A673 (cell line): Measurements from ENCODE around the gene SUN1. TPM values are rescaled to one million over a fixed set of nuclear protein-coding genes. Genes with fewer than 3 reads are reported as not detected.

Experiments
- BruUV-seq: library from RNA; stranded (reverse); fragments of 400-500 nt; replicated peaks from 2 replicates; lab custom pipeline; 2021; lab: Mats Ljungman, UMichigan
- CTCF ChIA-PET: fragments of 300-600 bp; sonication (Branson Sonifier 250); formaldehyde crosslinking; loops from one replicate; lab custom pipeline; 2022; ENCODE audit warnings: antibody characterized with exemption; lab: Charles Lee
- POLR2A ChIA-PET: fragments of 300-600 bp; sonication (Branson Sonifier 250); formaldehyde crosslinking; loops from one replicate; lab custom pipeline; 2022; ENCODE audit warnings: antibody characterized with exemption; ENCODE audit not compliant: low non-redundant PET; lab: Charles Lee
- DNase-seq: peaks from one replicate; pipeline ENCODE4 v3.0.0-alpha.2; 2015; ENCODE audit warnings: low spot score
- H3K27ac ChIP-seq: fragments of 200-600 bp; sonication (generic); 2 replicates; pipeline ENCODE4 v1.5.1; 2016; ENCODE audit warnings: mixed run types, low read depth, mild to moderate bottlenecking, mixed read lengths, antibody characterized with exemption, low read length; ENCODE audit not compliant: poor library complexity, severe bottlenecking
- H3K27me3 ChIP-seq: fragments of 200-600 bp; sonication (generic); replicated peaks from 2 replicates; pipeline ENCODE4 v1.6.1; 2017; ENCODE audit warnings: mixed run types, low read depth, mild to moderate bottlenecking, mixed read lengths, antibody characterized with exemption, low read length; ENCODE audit not compliant: insufficient read depth, poor library complexity
- H3K36me3 ChIP-seq: fragments of 200-600 bp; sonication (generic); 2 replicates; pipeline ENCODE4 v1.6.1; 2016; ENCODE audit warnings: mixed run types, mild to moderate bottlenecking, mixed read lengths, antibody characterized with exemption, low read length; ENCODE audit not compliant: insufficient read depth, poor library complexity, severe bottlenecking
- H3K4me1 ChIP-seq: fragments of 200-600 bp; sonication (generic); 2 replicates; pipeline ENCODE4 v1.6.1; 2017; ENCODE audit warnings: mixed run types, mild to moderate bottlenecking, mixed read lengths, antibody characterized with exemption, low read length; ENCODE audit not compliant: insufficient read depth, poor library complexity, severe bottlenecking
- H3K4me3 ChIP-seq: fragments of 200-600 bp; sonication (generic); 2 replicates; pipeline ENCODE4 v1.5.1; 2016; ENCODE audit warnings: low read depth, mixed run types, mild to moderate bottlenecking, mixed read lengths, low read length; ENCODE audit not compliant: poor library complexity, severe bottlenecking
- H3K9me3 ChIP-seq: fragments of 200-600 bp; sonication (generic); 2 replicates; pipeline ENCODE4 v1.6.1; 2016; ENCODE audit warnings: mixed run types, low read depth, mild to moderate bottlenecking, mixed read lengths, antibody characterized with exemption, low read length; ENCODE audit not compliant: poor library complexity, severe bottlenecking
- CTCF ChIP-seq: fragments of 300-800, 200-600 bp; sonication (generic); conservative IDR thresholded peaks from 2 replicates; pipeline ENCODE4 v1.5.1; 2017; ENCODE audit warnings: low read depth, mild to moderate bottlenecking, antibody characterized with exemption, low read length, moderate library complexity, mixed read lengths
- EZH2 ChIP-seq: fragments of 200-600 bp; sonication (generic); IDR thresholded peaks from 2 replicates; pipeline ENCODE4 v1.6.1; 2017; ENCODE audit warnings: borderline replicate concordance, low read depth, mild to moderate bottlenecking, mixed read lengths, antibody characterized with exemption, low read length; ENCODE audit not compliant: poor library complexity, severe bottlenecking
- intact Hi-C: fragments of 100-400 bp; cut with micrococcal nuclease; formaldehyde crosslinking; loops from one replicate; pipeline ENCODE4 v1.10.0; 2022; ENCODE audit not compliant: unreplicated experiment
- total RNA-seq: library from RNA; stranded (reverse); gene quantifications from 2 replicates; pipeline ENCODE4 v1.2.3, GENCODE V29; 2021

SUN1 gene
- total RNA-seq, 1 experiment from 2014 or later, result 189 TPM

DNA sequence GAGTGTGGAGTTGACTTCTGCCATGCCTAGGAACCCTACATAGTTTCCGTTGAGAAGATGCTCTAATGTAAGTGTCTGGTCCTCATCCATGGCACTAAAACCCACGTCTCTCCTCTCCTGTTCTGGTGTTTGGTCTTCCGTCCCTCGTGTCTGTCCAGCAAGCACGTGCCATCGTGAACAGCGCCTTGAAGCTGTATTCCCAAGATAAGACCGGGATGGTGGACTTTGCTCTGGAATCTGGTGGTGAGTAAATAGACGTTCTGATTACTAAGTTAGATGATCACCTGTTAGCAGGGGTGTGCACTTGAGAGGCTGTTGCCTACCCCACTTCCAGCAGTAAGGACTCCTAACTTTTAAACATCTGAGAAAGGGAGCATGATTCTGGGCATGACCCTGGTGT lies 28.9 kb downstream of the SUN1 start:
- Histone ChIP-seq H3K27me3 (no peaks in the 10 kb centered on the region), H3K4me1 (peaks cover 12% of the 10 kb centered on the region), H3K9me3 (no peaks in the 10 kb centered on the region), H3K36me3 (peaks cover 78% of the 10 kb centered on the region), H3K4me3 (no peak overlapping the region), H3K27ac (peak overlapping the region; percentile 14)
- intact Hi-C loops, result no loop called here
- BruUV-seq, result no TSS peak
- ChIA-PET POLR2A (no interaction called here), CTCF (no interaction called here)
- no peak for DNase-seq
- TF ChIP-seq CTCF (no peak), EZH2 (no peak)

- no TSS peak for BruUV-seq
- no peak for TF ChIP-seq EZH2
- TF ChIP-seq CTCF, result no peak
- Histone ChIP-seq H3K4me1 (peaks cover 12% of the 10 kb centered on the region), H3K27ac (no peak overlapping the region), H3K36me3 (peaks cover 74% of the 10 kb centered on the region), H3K27me3 (no peaks in the 10 kb centered on the region), H3K4me3 (no peak overlapping the region), H3K9me3 (no peaks in the 10 kb centered on the region)
- POLR2A ChIA-PET, result no interaction called here
- peak; percentile 88 for DNase-seq
- CTCF ChIA-PET, result no interaction called here
- intact Hi-C loops, result no loop called here
These were observed 29.9 kb downstream of the SUN1 start for GRCh38 chr7:862157-862556.

DNA sequence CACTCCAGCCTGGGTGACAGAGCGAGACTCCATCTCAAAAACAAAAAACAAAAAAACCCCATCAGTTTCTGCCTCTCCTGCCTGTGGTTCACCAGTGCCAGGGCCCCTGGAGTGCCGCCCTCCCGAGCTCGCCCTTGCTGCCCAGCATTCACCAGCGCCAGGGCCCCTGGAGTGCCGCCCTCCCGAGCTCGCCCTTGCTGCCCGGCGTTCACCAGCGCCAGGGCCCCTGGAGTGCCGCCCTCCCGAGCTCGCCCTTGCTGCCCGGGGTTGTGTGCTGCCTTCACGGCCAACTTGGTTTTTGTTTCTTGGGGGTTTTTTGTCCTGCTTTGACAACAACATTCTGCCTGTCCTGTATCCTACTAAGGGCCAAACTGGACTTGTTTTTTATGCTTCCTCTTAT lies 30.8 kb downstream of the SUN1 start:
- no peak for DNase-seq
- Histone ChIP-seq H3K4me1 (peaks cover 12% of the 10 kb centered on the region), H3K4me3 (no peak overlapping the region), H3K27ac (no peak overlapping the region), H3K27me3 (no peaks in the 10 kb centered on the region), H3K36me3 (peaks cover 77% of the 10 kb centered on the region), H3K9me3 (no peaks in the 10 kb centered on the region)
- ChIA-PET POLR2A (no interaction called here), CTCF (no interaction called here)
- intact Hi-C loops, result no loop called here
- BruUV-seq, result no TSS peak
- no peak for TF ChIP-seq CTCF
- TF ChIP-seq EZH2, result no peak
